Measurements from ENCODE around the gene SECTM1.

SECTM1 gene

DNA sequence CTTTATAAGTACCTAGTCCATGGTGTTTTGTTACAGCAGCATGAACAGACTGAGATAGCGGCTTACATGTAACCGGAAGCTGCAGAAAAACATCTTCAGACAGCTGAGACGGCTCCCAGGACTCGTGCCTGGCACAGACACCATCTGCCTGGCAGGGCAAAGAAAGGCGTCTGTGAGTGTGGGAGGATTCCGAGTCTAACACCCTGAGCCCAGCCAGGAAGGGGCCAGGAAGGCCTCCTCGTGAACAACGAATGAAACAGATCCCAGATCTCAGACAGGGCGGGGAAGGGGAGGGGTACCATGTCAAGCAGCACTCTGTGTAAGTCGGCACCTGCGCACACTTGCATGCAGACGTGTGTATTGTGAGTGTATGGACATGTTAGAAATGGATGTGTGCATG lies 55.7 kb downstream of the SECTM1 start:
- DNase-seq = no peak

DNA sequence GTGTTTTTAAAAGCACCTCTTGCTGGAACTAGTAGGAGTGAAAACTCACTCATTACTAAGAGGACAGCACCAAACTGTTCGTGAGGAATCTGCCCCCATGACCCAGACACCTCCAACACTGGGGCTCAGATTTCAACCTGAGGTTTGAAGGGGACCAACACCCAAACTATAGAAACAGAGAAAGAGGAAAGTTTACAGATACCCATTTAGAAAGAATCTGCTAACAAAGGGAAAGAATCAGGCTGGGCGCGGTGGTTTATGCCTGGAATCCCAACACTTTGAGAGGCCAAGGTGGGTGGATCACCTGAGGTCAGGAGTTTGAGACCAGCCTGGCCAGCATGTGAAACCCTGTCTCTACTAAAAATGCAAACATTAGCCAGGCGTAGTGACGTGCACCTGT lies 56.6 kb downstream of the SECTM1 start:
- DNase-seq = no peak

DNA sequence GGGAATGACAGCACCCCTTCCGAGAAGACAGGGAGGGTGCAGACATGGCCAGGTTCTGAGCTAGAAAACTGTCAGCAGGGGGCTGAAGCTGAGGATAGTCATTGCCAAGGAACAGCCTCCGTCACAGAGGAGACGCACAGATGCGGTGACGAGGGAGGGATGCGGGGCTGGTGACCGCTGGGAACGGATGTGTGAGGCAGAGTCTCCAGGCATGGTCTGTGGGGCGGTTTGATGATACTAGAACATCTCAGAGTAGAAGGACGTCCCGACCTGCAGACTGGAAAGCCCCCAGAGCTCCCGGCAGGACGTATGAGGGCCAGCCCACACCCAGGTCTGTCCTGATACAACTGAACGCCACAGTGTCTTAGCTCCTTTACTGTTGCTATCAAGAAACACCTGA lies 58.2 kb downstream of the SECTM1 start:
- DNase-seq = no peak

DNA sequence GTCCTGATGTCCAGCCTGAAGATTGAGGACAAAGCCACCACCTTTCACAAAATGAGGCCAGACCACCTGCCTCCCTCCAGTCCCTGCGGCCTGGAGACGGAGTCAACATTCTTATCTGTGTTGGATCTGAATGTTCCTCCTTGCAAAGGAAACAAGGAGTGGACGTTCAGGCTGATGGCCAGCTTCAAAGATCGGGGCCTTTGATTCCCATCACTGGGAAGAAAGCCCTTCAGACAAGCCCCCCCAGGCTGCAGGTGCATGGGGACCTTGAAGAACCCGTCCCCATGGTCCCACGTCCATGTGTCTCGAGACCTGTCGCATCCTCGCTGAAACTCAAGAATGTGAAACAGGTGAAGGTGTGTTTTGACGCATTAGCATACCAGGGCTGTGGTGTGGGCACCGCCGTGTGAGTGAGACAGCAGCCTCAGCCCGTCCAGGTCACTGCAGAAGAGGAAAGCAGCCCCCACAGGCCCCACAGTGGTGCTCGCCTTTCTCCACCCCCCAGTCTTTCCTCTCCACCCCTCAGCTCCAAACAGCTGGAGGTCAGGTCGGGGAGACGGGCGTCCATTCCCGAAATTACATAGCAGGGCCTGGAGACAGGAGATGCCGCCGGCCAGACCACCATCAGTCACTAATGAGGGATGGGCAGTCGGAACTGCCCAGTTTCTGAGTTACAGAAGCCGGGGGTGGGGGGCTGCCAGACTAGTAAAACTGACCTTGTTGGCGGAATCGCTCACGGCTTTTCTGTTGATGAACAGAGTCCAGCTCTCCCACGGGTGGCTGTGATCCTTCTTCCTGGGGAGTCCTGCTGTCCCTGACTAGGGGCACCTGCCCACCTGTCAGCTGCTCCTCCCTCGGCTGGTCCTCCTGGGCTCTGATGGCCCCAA lies 59.2 kb downstream of the SECTM1 start:
- DNase-seq = no peak

DNA sequence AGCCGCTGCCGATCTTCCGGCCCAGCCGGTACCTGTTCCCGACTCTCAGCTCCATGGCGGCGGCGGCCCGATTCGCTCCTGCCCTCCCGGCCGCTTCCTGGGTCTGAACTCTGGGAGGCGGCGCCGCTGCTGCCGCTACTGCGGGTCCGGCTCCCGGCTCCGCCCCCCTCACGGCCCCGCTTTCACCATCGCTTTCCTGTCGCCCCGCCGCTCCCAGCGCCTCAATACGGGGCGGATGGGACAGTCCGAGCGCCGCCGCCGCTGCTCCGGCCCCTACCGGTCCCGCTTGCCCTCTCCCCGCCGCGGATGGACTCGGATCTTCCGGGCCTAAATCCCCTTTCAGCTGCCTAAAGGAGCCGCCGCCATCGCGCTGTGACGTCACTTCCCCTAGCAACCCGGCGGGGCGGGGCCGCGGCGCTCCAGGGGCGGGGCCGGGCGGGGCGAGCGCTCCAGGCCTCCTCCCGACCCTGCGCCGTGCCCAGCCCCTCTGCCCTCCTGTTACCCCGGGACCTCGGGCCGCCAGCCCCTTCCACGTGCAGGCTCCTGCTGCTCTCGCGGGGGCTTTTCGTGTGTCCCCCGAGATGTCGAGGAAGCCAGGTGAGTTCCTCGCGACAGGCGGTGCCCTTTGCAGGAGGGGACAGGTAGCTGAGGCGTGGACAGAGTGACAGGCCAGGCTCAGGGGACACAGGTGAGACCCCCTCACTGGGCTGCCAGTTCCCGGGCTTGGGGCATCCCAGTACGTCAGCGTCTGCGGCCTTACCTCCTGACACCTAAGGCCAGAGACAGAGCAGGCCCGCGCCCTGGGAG lies 60.0 kb downstream of the SECTM1 start, which contains the start of gene CSNK1D:
TSS of gene CSNK1D (minus strand) at position 374 of the 807 bp plus-strand sequence. CDS start at position 55, 319 bp downstream.
- DNase-seq = peak; percentile 98

DNA sequence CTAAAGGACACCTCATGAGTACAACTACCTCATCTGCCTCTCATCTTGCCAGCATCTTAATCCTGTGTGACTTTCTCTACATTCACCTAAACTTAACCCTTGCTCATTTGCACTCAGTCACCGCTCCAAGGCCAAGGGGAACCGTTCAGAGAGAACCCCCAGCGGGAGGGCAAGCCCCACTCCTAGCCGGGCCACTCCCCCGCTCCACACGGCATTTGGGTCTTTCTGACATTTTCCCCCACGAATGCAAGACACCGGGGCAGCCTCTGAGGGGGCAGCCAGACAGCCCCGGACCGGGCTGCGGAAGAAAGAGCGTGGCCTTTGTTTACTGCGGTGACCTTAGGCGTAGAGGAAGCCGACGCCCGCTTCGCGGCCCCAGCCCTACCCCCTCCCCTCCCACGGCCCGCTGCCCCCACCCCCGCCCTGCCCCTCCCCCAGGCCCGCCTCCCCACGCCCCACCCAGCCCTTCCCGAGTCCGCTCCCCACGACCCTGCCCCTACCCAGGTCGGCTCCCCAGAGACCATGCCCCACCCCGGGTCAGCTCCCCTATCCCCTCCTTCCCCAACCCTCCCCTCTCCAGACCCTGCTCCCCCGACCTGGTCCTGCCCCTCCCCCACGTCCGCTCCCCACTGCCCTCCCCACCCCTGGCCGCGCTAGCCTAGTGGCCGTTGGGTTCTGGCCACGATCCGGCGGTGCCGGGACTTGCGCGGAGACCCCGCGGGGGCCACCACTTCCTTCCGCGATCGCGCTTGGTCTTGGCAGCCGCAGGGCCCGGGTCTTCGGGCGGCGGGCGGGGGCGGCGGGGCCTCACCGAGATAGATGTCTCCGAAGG lies 60.9 kb downstream of the SECTM1 start:
- peak; percentile 42 for DNase-seq

DNA sequence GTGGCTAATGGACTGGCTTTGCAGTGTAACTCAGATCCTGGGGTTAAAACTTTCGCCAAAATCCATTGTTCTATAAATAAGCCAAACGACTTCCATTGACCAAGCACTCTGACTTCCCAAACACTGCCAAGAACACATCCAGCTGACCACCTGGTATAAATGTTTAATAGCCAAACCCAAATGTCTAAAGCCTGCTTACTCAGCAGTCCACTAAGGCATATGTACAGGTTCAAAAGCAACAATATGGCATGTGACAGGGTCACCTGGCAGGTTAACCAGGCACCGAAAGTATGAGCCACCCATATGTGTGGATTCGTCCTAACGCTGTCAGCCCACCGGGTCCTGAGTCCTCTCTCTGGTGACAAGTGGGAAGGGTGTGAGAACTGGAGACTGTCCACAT lies 62.2 kb downstream of the SECTM1 start:
- no peak for DNase-seq

Data from retina (tissue), 1 donor.